ENCODE data around the gene ACOX2. TPM values are rescaled to one million over a fixed set of nuclear protein-coding genes. Genes with fewer than 3 reads are reported as not detected.

ACOX2 gene
- total RNA-seq, 4 donors from 2014 or later: 17.0 to 27.9 (median 24.1) TPM

DNA sequence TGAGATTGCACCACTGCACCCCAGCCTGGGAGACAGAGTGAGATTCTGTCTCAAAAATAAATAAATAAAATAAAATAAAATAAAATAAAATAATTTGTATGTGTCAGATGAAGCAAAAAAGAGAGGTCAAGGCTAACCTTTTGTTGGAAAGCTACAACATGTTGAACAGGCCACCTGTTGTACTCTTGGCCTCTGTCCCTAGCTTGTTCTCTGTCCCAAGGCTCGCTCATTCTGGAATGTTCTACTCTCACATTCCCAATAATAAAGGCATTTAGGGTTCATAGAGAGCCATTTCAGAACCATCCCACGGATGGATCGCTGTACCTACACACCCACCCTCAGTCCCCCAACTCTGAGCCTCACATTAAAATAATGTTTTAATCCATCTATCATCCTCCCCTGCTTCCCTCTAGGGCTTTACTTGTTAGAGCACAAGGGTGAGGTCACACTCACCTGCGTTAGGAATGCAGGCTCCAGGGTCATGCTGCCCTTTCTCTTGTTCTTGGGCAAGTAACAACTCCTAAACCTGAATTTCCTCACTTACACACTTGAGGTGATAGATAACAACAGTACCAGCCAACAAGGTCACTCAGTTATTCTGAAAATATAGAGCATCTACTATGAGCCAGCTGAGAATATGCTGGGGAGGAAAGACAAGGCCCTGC, 70.0 kb downstream of the ACOX2 start:
- TF ChIP-seq, protein P1, sequence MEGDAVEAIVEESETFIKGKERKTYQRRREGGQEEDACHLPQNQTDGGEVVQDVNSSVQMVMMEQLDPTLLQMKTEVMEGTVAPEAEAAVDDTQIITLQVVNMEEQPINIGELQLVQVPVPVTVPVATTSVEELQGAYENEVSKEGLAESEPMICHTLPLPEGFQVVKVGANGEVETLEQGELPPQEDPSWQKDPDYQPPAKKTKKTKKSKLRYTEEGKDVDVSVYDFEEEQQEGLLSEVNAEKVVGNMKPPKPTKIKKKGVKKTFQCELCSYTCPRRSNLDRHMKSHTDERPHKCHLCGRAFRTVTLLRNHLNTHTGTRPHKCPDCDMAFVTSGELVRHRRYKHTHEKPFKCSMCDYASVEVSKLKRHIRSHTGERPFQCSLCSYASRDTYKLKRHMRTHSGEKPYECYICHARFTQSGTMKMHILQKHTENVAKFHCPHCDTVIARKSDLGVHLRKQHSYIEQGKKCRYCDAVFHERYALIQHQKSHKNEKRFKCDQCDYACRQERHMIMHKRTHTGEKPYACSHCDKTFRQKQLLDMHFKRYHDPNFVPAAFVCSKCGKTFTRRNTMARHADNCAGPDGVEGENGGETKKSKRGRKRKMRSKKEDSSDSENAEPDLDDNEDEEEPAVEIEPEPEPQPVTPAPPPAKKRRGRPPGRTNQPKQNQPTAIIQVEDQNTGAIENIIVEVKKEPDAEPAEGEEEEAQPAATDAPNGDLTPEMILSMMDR (IDR thresholded peaks at IDR 0.05; ENCODE audit: low read depth): no peak

DNA sequence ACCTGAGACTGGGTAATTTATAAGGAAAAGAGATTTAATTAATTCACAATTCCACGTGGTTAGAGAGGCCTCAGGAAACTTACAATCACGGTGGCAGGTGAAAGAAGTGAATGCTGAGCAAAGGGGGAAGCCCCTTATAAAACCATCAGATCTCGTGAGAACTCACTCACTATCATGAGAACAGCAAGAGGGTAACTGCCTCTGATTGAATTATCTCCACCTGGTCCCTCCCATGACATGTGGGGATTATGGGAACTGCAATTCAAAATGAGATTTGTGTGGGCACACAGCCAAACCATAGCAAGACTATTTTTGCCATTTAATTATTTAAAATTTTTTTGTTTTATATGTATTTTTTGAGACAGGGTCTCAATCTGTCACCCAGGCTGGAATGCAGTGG, 72.1 kb downstream of the ACOX2 start:
- TF ChIP-seq, protein P1 (IDR thresholded peaks at IDR 0.05; ENCODE audit: low read depth): no peak

DNA sequence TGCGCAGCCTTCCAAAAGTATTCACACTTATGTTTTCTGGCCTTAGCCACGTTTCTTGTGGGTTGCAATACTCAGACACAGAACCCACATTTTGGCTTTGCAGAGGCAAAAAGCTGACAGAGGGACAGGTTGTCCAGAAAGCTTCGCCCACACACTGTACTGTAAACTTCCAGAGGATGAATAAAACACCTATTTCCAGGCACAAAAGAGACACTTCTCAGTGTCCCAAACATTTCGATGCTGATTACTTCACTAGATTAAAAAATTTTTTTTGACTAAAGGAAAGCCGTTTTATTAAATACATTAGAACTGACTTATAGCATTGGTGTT, 73.1 kb downstream of the ACOX2 start:
- TF ChIP-seq, protein P1 (IDR thresholded peaks at IDR 0.05; ENCODE audit: low read depth): no peak

DNA sequence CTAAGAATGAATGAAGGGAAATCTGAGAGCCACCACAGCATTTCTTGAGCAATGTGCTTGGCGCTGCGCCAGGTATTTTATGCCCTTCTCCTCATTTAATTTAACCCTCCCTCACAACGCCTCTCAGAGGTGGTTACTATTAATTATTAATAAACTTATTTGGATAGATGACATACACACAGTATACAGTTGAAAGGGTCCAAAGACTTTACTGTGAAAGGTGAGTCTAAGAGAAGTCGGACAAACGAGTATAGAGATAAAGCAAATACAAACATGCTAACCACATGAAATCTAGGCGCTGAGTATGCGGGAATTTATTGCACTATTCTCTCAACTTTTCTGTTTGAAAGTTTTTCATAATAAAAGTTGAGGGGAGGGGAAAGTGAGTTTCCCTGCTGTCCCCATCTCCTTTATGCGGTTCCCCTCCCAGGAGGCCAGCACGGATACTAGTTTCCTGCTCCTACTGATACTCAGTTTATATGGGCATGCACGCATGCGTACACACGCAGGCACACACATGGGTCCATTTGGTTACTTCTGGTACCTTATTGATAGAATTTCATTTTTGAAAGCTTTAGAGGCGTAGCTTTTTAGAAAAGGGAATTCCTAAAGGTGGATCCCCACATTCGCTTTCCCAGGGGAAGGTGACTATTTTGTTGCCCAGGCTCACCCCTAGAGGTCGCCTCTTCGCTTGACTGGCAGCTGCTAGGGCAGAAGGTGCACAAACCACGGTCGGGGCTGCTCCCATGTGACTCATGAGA, 73.6 kb downstream of the ACOX2 start:
- TF ChIP-seq, protein P1 (IDR thresholded peaks at IDR 0.05; ENCODE audit: low read depth): no peak

DNA sequence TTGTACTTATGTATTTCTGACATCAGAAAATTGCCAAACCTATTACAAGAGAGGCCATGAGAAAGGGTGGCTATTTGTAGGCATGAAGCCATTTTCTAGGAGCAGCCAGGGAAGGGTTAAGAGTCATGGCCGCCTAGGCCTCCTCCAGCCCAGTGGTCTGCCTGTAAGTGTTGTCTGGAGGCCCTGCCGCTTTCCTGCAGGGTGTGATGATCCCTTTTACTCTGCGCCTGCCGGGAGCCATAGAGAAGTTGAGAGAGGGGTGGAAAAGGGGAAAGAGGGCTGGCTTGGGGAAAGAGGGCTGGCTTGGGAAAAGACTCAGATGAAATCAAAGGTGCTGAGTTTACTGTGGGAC, 74.2 kb downstream of the ACOX2 start:
- TF ChIP-seq, protein P1 (IDR thresholded peaks at IDR 0.05; ENCODE audit: low read depth): no peak

DNA sequence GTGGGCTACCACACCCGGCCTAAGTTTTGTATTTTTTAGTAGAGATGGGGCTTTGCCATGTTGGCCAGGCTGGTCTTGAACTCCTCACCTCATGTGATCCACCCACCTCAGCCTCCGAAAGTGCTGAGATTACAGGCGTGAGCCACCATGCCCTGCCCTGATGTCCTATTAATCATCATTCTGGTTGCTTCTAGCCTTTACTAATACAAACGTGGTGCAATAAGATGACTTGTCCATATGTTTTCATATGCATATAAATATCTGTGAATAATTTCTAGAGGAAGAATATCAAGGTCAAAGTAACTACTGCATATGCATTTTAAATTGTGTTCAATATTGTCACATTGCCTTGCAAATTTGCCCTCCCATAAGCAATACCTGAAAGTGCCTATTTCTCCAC, 77.8 kb downstream of the ACOX2 start:
- TF ChIP-seq, protein P1 (IDR thresholded peaks at IDR 0.05; ENCODE audit: low read depth): no peak

Other genes starting within 250 kb of the ACOX2 start
- gene RPP14, start 230.9 kb downstream of the ACOX2 start, total RNA-seq: 1 to 10 TPM; 5.9 to 8.6 (median 6.7) TPM
- gene HTD2, start 230.7 kb downstream of the ACOX2 start, total RNA-seq: 10 to 100 TPM in 3 of 4 donors, 1 to 10 TPM in 1; 6.4 to 18.6 (median 13.9) TPM
- gene PXK, start 204.3 kb downstream of the ACOX2 start, total RNA-seq: 10 to 100 TPM; 27.1 to 53.6 (median 30.7) TPM
- gene PDHB, start 103.4 kb downstream of the ACOX2 start, total RNA-seq: 10 to 100 TPM; 67.5 to 94.6 (median 74.7) TPM
- 10 to 100 TPM; 13.9 to 17.8 (median 15.7) TPM for gene KCTD6, start 45.1 kb downstream of the ACOX2 start, total RNA-seq
- gene FAM107A, start 40.2 kb upstream of the ACOX2 start, total RNA-seq: 10 to 100 TPM; 11.2 to 85.3 (median 49.5) TPM
- gene FAM3D, start 129.6 kb upstream of the ACOX2 start, total RNA-seq: not detected